Retinal pigment epithelial cell (primary cell): Measurements from ENCODE around the gene NKX2-1.

ENCODE experiments used
- DNase-seq: peaks from one replicate; pipeline ENCODE4 v3.0.0-alpha.2; 2010; ENCODE audit warnings: low read depth
- H3K4me3 ChIP-seq: 2 replicates; pipeline ENCODE4 v1.5.1; 2011; ENCODE audit warnings: mild to moderate bottlenecking, low read length, control low read depth, moderate library complexity
- CTCF ChIP-seq: conservative IDR thresholded peaks from 2 replicates; pipeline ENCODE4 v1.5.1; 2011; ENCODE audit warnings: low read depth, low read length, control low read depth, inconsistent platforms

NKX2-1 gene

GRCh38 chr14:36502558-36503508 is 17.2 kb downstream of the NKX2-1 start:
- DNase-seq: no peak
- no peak for TF ChIP-seq CTCF
- H3K4me3 ChIP-seq: no peak overlapping the region

- DNase-seq: no peak
- TF ChIP-seq CTCF: no peak
- H3K4me3 ChIP-seq: no peak overlapping the region
Measured at GRCh38 chr14:36498938-36499337, 21.1 kb downstream of the NKX2-1 start.

GRCh38 chr14:36496346-36496745 is 23.7 kb downstream of the NKX2-1 start:
- no peak for TF ChIP-seq CTCF
- H3K4me3 ChIP-seq: no peak overlapping the region

GRCh38 chr14:36495666-36496065 is 24.4 kb downstream of the NKX2-1 start:
- no peak overlapping the region for H3K4me3 ChIP-seq
- no peak for DNase-seq
- no peak for TF ChIP-seq CTCF

More at GRCh38 chr14:36496346-36496745, 23.7 kb downstream of the NKX2-1 start:
- no peak for DNase-seq

GRCh38 chr14:36493761-36494160 is 26.3 kb downstream of the NKX2-1 start:
- H3K4me3 ChIP-seq: no peak overlapping the region
- no peak for TF ChIP-seq CTCF
- no peak for DNase-seq

GRCh38 chr14:36485773-36486172 is 34.3 kb downstream of the NKX2-1 start:
- no peak for TF ChIP-seq CTCF
- H3K4me3 ChIP-seq: no peak overlapping the region
- no peak for DNase-seq

GRCh38 chr14:36479344-36479743 is 40.7 kb downstream of the NKX2-1 start:
- no peak for TF ChIP-seq CTCF
- no peak for DNase-seq
- no peak overlapping the region for H3K4me3 ChIP-seq
